ENCODE data around the gene GIPR.
"Not testable (repeated sequence)": the region's sequence is repeated elsewhere in the genome, so short reads cannot be mapped to it uniquely, and the experiment has no call there.

- TF ChIP-seq OSR1 (CRISPR knock-in tag; IDR thresholded peaks at IDR 0.05); ZFP30 (CRISPR knock-in tag; IDR thresholded peaks at IDR 0.05); ARNTL (CRISPR knock-in tag; IDR thresholded peaks at IDR 0.05; ENCODE audit: borderline replicate concordance, low read depth); ZFP3 (CRISPR knock-in tag; IDR thresholded peaks at IDR 0.05); RARB (CRISPR knock-in tag; IDR thresholded peaks at IDR 0.05); BACH2 (CRISPR knock-in tag; IDR thresholded peaks at IDR 0.05; ENCODE audit: borderline replicate concordance); TOX (CRISPR knock-in tag; IDR thresholded peaks at IDR 0.05; ENCODE audit: borderline replicate concordance): not testable (repeated sequence)
- TF ChIP-seq, protein P1, sequence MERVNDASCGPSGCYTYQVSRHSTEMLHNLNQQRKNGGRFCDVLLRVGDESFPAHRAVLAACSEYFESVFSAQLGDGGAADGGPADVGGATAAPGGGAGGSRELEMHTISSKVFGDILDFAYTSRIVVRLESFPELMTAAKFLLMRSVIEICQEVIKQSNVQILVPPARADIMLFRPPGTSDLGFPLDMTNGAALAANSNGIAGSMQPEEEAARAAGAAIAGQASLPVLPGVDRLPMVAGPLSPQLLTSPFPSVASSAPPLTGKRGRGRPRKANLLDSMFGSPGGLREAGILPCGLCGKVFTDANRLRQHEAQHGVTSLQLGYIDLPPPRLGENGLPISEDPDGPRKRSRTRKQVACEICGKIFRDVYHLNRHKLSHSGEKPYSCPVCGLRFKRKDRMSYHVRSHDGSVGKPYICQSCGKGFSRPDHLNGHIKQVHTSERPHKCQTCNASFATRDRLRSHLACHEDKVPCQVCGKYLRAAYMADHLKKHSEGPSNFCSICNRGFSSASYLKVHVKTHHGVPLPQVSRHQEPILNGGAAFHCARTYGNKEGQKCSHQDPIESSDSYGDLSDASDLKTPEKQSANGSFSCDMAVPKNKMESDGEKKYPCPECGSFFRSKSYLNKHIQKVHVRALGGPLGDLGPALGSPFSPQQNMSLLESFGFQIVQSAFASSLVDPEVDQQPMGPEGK (CRISPR knock-in tag; IDR thresholded peaks at IDR 0.05; ENCODE audit: borderline replicate concordance): not testable (repeated sequence)
- TF ChIP-seq, protein P2, sequence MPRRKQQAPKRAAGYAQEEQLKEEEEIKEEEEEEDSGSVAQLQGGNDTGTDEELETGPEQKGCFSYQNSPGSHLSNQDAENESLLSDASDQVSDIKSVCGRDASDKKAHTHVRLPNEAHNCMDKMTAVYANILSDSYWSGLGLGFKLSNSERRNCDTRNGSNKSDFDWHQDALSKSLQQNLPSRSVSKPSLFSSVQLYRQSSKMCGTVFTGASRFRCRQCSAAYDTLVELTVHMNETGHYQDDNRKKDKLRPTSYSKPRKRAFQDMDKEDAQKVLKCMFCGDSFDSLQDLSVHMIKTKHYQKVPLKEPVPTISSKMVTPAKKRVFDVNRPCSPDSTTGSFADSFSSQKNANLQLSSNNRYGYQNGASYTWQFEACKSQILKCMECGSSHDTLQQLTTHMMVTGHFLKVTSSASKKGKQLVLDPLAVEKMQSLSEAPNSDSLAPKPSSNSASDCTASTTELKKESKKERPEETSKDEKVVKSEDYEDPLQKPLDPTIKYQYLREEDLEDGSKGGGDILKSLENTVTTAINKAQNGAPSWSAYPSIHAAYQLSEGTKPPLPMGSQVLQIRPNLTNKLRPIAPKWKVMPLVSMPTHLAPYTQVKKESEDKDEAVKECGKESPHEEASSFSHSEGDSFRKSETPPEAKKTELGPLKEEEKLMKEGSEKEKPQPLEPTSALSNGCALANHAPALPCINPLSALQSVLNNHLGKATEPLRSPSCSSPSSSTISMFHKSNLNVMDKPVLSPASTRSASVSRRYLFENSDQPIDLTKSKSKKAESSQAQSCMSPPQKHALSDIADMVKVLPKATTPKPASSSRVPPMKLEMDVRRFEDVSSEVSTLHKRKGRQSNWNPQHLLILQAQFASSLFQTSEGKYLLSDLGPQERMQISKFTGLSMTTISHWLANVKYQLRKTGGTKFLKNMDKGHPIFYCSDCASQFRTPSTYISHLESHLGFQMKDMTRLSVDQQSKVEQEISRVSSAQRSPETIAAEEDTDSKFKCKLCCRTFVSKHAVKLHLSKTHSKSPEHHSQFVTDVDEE (CRISPR knock-in tag; IDR thresholded peaks at IDR 0.05): not testable (repeated sequence)
- TF ChIP-seq, protein P3, sequence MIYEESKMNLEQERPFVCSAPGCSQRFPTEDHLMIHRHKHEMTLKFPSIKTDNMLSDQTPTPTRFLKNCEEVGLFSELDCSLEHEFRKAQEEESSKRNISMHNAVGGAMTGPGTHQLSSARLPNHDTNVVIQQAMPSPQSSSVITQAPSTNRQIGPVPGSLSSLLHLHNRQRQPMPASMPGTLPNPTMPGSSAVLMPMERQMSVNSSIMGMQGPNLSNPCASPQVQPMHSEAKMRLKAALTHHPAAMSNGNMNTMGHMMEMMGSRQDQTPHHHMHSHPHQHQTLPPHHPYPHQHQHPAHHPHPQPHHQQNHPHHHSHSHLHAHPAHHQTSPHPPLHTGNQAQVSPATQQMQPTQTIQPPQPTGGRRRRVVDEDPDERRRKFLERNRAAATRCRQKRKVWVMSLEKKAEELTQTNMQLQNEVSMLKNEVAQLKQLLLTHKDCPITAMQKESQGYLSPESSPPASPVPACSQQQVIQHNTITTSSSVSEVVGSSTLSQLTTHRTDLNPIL (CRISPR knock-in tag; IDR thresholded peaks at IDR 0.05; ENCODE audit: low read depth): not testable (repeated sequence)
These were observed 17.0 kb downstream of the GIPR start for GRCh38 chr19:45685045-45685444.

Data from SK-N-SH treated with all-trans-retinoic acid at 6 μM for 48 hours (cell line).